PC-3 (cell line): ENCODE measurements around the gene ADAMTS16.

Source experiments
- CTCF ChIP-seq: fragments of 300-600 bp; sonication (generic); conservative IDR thresholded peaks from 2 replicates; pipeline ENCODE4 v1.5.1; 2017; ENCODE audit warnings: antibody characterized with exemption, low read depth, mild to moderate bottlenecking, low read length
- EZH2 ChIP-seq: fragments of 300-600 bp; sonication (generic); IDR thresholded peaks from one replicate; pipeline ENCODE4 v1.6.1; 2017; ENCODE audit warnings: antibody characterized with exemption, mild to moderate bottlenecking, low read length; ENCODE audit not compliant: unreplicated experiment
- EZH2phosphoT487 ChIP-seq: fragments of 300-600 bp; sonication (generic); IDR thresholded peaks from 2 replicates; pipeline ENCODE4 v1.6.1; 2018; ENCODE audit warnings: mild to moderate bottlenecking, antibody characterized with exemption, low read length, borderline replicate concordance

- TF ChIP-seq EZH2 (no peak), CTCF (no peak), EZH2phosphoT487 (no peak)
Observed at GRCh38 chr5:5144441-5144840, 4.3 kb downstream of the ADAMTS16 start.
